ENCODE measurements around the gene AKAP8L.
A peak's percentile ranks its signal among the peaks of the same experiment; 100 is the strongest.
"Not testable (repeated sequence)": the region's sequence is repeated elsewhere in the genome, so short reads cannot be mapped to it uniquely, and the experiment has no call there.

AKAP8L gene

DNA sequence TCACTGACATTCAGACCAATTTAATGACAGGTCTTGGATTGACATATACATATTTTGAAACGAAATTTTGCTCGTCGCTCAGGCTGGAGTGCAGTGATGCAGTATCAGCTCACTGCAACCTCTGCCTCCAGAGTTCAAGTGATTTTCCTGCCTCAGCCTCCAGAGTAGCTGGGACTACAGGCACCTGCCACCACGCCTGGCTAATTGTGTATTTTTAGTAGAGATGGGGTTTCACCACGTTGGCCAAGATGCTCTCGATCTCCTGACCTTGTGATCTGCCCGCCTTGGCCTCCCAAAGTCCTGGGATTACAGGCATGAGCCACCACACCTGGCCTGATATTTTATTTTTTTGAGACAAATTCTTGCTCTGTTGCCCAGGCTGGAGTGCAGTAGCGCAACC lies 66.3 kb downstream of the AKAP8L start:
- not testable (repeated sequence) for DNase-seq

DNA sequence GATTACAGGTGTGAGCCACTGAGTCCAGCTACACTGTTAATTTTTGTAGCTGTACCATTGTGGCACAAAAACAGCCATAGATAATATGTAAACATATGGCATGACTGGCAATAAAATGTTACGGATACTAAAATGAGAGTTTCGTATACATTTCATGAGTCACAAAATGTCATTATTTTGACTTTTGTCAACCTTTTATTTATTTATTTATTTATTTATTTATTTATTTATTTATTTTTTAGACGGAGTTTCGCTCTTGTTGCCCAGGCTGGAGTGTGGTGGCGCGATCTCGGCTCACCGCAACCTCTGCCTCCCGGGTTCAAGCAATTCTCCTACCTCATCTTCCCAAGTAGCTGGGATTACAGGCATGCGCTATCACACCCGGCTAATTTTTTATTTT lies 77.5 kb downstream of the AKAP8L start:
- DNase-seq: not testable (repeated sequence)

DNA sequence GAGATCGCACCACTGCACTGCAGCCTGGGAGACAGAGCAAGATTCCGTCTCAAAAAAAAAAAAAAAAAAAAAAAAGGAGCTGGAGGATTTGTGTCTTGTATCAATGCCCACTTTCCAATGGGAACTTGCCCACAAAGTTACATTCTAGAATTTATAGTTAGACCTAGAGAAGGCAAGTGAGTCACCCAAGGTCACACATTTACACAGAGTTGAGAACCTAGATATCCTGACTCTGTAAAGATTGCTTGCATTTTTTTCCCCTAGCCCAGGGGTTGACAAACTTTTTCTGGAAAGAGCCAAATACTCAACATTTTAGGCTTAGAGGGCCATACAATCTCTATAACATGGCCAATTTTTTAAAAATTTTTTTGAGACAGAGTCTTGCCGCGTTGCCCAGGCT lies 78.7 kb downstream of the AKAP8L start:
- no peak for DNase-seq

DNA sequence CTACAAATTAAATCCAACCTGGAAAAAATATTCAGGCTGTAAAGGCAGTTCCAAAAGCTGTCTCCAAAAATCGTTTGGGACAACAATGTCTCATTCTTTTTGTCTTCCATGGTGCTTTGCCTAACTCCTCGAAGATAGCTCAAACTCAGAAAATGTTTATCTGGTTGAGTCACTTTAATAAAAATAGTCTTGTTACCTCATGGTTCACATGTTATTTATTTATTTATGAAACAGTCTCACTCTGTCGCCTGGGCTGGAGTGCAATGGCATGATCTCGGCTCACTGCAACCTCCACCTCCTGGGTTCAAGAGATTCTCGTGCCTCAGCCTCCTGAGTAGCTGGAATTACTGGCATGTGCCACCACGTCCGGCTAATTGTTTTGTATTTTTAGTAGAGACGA lies 81.6 kb downstream of the AKAP8L start:
- DNase-seq: no peak

DNA sequence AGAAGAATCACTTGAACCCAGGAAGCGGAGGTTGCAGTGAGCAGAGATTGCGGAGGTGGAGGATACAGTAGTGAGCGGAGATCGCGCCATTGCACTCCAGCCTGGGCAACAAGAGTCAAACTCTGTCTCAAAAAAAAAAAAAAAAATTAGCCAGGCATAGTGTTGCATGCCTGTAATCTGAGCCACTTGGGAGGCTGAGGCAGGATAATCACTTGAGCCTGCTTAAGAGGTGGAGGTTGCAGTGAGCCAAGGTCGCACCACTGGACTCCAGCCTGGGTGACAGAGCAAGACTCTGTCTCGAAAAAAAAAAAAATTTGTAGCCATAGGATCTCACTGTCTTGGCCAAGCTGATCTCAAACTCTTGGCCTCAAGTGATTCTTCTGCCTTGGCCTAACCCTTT lies 82.8 kb downstream of the AKAP8L start:
- not testable (repeated sequence) for DNase-seq

DNA sequence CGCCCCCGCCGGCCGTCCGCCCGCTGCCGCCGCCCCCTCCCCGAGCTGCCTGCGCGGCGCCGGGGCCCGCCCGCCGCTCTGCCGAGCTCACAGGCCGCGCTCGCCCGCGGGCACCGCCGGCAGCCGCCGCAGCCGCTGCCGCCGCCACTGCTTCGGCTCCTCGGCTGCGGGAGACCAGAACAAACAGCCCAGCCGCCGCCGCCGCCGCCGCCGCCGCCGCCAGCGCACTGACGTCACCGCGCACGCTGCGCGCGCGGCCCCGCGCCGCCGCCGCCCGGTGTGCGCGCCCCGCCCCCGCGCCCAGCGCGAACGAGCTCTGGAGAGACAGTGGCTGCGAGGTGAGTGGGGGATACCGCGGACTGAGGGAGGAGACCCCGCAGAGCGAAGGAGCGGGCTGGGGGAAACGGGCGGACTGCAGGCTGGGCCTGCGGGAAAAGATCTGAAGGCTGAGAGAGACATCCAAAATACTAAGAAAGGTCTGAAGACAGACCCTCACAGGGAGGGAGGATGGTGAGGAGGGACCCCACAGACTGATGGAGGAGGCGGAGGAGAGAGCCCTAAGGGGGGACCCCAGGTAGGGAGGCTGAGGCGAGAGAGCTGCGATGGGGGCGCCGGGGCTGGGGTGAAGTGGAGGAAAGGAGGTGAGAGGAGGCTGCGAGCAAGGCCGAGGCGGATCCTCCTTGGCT lies 86.3 kb downstream of the AKAP8L start, which contains the start of gene BRD4:
TSS of gene BRD4 (minus strand) at position 229 of the 686 bp plus-strand sequence. CDS start 59,440 bp downstream, outside the sequence.
- peak; percentile 68 to 83 for DNase-seq

DNA sequence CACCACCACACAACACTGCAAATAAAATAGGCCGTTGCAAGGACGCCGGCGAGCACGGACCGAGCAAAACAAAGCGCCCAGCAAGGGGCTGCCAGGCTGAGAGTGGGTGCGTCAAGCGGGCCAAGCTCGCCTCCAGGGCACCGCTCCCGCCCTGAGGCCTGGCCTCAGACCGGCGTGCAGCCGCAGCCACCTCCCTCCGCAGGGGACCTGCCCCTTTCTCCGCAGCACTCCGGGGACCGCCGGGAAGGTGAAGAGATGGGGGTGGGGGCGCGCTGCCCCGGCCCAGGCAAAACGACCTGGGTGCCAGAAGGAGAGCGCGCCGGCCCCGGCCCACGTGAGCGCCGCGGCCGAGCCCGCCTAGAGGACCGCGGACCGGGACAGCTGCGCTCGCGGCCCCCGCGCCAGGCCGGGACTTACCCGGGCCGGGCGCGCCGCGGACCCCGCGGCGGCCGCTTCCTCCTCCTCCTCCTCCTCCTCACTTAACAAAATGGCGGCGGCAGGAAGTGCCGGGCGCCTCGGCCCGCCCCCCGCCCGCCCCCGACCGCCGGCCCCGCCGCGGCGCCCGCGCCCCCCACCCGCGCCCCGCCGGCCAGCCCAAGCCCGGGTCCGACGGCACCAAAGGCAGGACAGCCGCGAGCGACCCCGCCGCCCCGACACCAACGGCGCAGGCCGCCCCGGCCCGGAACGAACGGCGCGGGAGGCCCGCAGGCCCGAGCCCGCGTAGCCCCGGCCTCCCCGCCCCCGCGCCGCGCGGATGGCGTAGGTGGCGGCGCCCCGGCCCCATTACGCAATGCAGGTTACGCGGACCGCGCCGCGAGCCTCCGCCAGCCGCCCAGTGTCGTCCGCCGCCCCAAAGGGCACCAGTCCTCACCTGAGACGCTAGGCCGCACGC lies 87.1 kb downstream of the AKAP8L start:
- DNase-seq: peak; percentile 58 to 73

DNA sequence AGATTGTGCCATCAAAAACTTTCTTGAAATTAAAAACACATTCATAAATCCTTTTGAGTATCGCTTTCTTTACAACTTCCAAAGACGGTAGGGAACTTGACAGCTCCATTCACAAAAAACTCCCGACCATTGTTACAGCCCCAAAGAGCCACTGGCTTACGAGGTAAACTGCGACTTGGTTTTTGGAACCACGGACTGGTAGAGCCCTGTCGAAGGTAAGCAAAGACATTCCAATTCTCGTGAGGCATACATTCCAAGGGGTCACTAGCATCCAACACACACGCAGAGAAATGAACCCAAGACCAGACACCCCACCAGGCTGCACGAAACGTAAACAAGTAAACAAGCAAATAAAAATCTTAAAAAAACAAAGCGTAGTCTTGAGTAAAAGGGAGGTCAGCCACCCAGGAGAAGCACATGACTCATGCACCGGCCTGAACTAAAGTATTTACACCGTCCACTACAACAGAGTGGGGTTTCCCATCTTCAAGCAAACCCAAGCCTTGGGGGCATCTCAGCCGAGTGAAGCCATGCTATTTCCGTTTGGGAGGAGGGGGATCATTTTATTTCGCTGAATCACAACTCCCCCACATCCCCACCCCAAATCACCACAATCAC lies 87.9 kb downstream of the AKAP8L start:
- peak in 1 of 2 donors; percentile 11 for DNase-seq

Measured in CD4-positive, alpha-beta T cell treated with Interferon alpha-2 for 1 hour (primary cell).